Astrocyte (in vitro differentiated cells and primary cell): ENCODE results near the gene CYBA. TPM values are rescaled to one million over a fixed set of nuclear protein-coding genes. Genes with fewer than 3 reads are reported as not detected.

Experiments used
- DNase-seq: peaks from one replicate; pipeline ENCODE4 v3.0.0-alpha.2; 2010; ENCODE audit warnings: low read depth
- FAIRE-seq: peaks from 2 replicates; lab custom pipeline; 2011; peaks lifted over from hg19 to GRCh38; lab: Jason Lieb, UNC
- H2AFZ ChIP-seq: 2 replicates; pipeline ENCODE4 v1.6.0; 2012; ENCODE audit warnings: low read depth, low read length, inconsistent platforms
- H3K27ac ChIP-seq: 2 replicates; pipeline ENCODE4 v1.5.1; 2011; ENCODE audit warnings: low read depth, low read length, inconsistent platforms
- H3K27me3 ChIP-seq: 2 replicates; pipeline ENCODE4 v1.6.0; 2011; ENCODE audit warnings: low read length, inconsistent platforms; ENCODE audit not compliant: insufficient read depth
- H3K36me3 ChIP-seq: 2 replicates; pipeline ENCODE4 v1.5.1; 2011; ENCODE audit warnings: low read length, inconsistent platforms; ENCODE audit not compliant: insufficient read depth
- H3K4me1 ChIP-seq: 2 replicates; pipeline ENCODE4 v1.5.1; 2011; ENCODE audit warnings: low read length, inconsistent platforms; ENCODE audit not compliant: insufficient read depth
- H3K4me2 ChIP-seq: 2 replicates; pipeline ENCODE4 v1.6.0; 2012; ENCODE audit warnings: low read length, inconsistent platforms
- H3K4me3 ChIP-seq: 2 replicates; pipeline ENCODE4 v1.5.1; 2011; ENCODE audit warnings: low read depth, mild to moderate bottlenecking, low read length, inconsistent platforms; ENCODE audit not compliant: insufficient read depth
- H3K79me2 ChIP-seq: 2 replicates; pipeline ENCODE4 v1.6.0; 2012; ENCODE audit warnings: mild to moderate bottlenecking, low read length, inconsistent platforms; ENCODE audit not compliant: insufficient read depth
- H3K9ac ChIP-seq: 2 replicates; pipeline ENCODE4 v1.6.0; 2012; ENCODE audit warnings: mild to moderate bottlenecking, low read length, inconsistent platforms
- H3K9me3 ChIP-seq: 2 replicates; pipeline ENCODE4 v1.5.1; 2012; ENCODE audit warnings: low read depth, mild to moderate bottlenecking, low read length, inconsistent platforms; ENCODE audit not compliant: insufficient read depth
- H4K20me1 ChIP-seq: 2 replicates; pipeline ENCODE4 v1.6.0; 2012; ENCODE audit warnings: low read length, inconsistent platforms; ENCODE audit not compliant: insufficient read depth
- H3K27ac Mint-ChIP-seq: one replicate; pipeline ENCODE4 v1.8.0; 2021; ENCODE audit warnings: mild to moderate bottlenecking, mixed read lengths; ENCODE audit not compliant: unreplicated experiment
- H3K27me3 Mint-ChIP-seq: one replicate; pipeline ENCODE4 v1.8.0; 2021; ENCODE audit warnings: low read depth, mixed read lengths; ENCODE audit not compliant: unreplicated experiment
- H3K36me3 Mint-ChIP-seq: one replicate; pipeline ENCODE4 v1.8.0; 2021; ENCODE audit warnings: low read depth, mixed read lengths; ENCODE audit not compliant: unreplicated experiment
- H3K4me1 Mint-ChIP-seq: one replicate; pipeline ENCODE4 v1.8.0; 2021; ENCODE audit warnings: low read depth, mixed read lengths; ENCODE audit not compliant: unreplicated experiment
- H3K4me3 Mint-ChIP-seq: one replicate; pipeline ENCODE4 v1.8.0; 2021; ENCODE audit warnings: mild to moderate bottlenecking, moderate library complexity, mixed read lengths; ENCODE audit not compliant: unreplicated experiment
- H3K9me3 Mint-ChIP-seq: one replicate; pipeline ENCODE4 v1.8.0; 2021; ENCODE audit warnings: mild to moderate bottlenecking, mixed read lengths; ENCODE audit not compliant: unreplicated experiment
- CTCF ChIP-seq: IDR thresholded peaks from 2 replicates; pipeline ENCODE4 v1.5.1; 2011; ENCODE audit warnings: low read depth, mild to moderate bottlenecking, inconsistent platforms, low read length, moderate library complexity; ENCODE audit not compliant: insufficient read depth
- EZH2 ChIP-seq: IDR thresholded peaks from 2 replicates; pipeline ENCODE4 v1.6.1; 2012; ENCODE audit warnings: mild to moderate bottlenecking, low read length, inconsistent platforms; ENCODE audit not compliant: insufficient read depth
- total RNA-seq: library from RNA; stranded (reverse); gene quantifications from 2 replicates; pipeline ENCODE4 v1.2.1, GENCODE V29; 2021

CYBA gene
- total RNA-seq, 1 donor from 2014 or later: 236 TPM

- no peaks in the 10 kb centered on the region for H3K27me3 ChIP-seq
- no peak overlapping the region for H3K27ac ChIP-seq
- Mint-ChIP-seq H3K27ac (no peak overlapping the region), H3K27me3 (no peaks in the 10 kb centered on the region), H3K4me3 (no peak overlapping the region), H3K36me3 (peaks cover 1% of the 10 kb centered on the region), H3K4me1 (no peaks in the 10 kb centered on the region), H3K9me3 (no peaks in the 10 kb centered on the region)
- FAIRE-seq (no peak), DNase-seq (no peak)
- TF ChIP-seq CTCF: no peak
- TF ChIP-seq EZH2: no peak
- H3K4me2 ChIP-seq: no peak overlapping the region
- peaks cover 13% of the 10 kb centered on the region for H3K79me2 ChIP-seq
- no peaks in the 10 kb centered on the region for H3K4me1 ChIP-seq
- no peak overlapping the region for H3K9ac ChIP-seq
- peaks cover 6% of the 10 kb centered on the region for H3K36me3 ChIP-seq
- H2AFZ ChIP-seq: no peak overlapping the region
- H3K9me3 ChIP-seq: no peaks in the 10 kb centered on the region
- H3K4me3 ChIP-seq: no peak overlapping the region
- H4K20me1 ChIP-seq: peaks cover 25% of the 10 kb centered on the region
These were observed 27.0 kb downstream of the CYBA start for GRCh38 chr16:88623858-88624257.

GRCh38 chr16:88622866-88623265, 28.0 kb downstream of the CYBA start:
- Histone ChIP-seq H3K27me3 (no peaks in the 10 kb centered on the region), H3K9me3 (no peaks in the 10 kb centered on the region), H3K4me1 (no peaks in the 10 kb centered on the region), H3K4me3 (no peak overlapping the region), H3K79me2 (peaks cover 18% of the 10 kb centered on the region), H3K4me2 (no peak overlapping the region), H3K27ac (no peak overlapping the region), H3K36me3 (peaks cover 6% of the 10 kb centered on the region), H4K20me1 (peaks cover 31% of the 10 kb centered on the region), H2AFZ (no peak overlapping the region), H3K9ac (no peak overlapping the region)
- TF ChIP-seq CTCF: no peak
- no peak for TF ChIP-seq EZH2
- Mint-ChIP-seq H3K27ac (no peak overlapping the region), H3K9me3 (no peaks in the 10 kb centered on the region), H3K4me3 (no peak overlapping the region), H3K36me3 (peaks cover 2% of the 10 kb centered on the region), H3K27me3 (no peaks in the 10 kb centered on the region), H3K4me1 (no peaks in the 10 kb centered on the region)
- DNase-seq (no peak), FAIRE-seq (no peak)

GRCh38 chr16:88622125-88622524, 28.7 kb downstream of the CYBA start:
- Histone ChIP-seq H3K4me2 (no peak overlapping the region), H3K27me3 (no peaks in the 10 kb centered on the region), H3K9me3 (no peaks in the 10 kb centered on the region), H3K9ac (no peak overlapping the region), H3K36me3 (peaks cover 6% of the 10 kb centered on the region), H3K4me3 (no peak overlapping the region), H3K79me2 (peaks cover 24% of the 10 kb centered on the region), H2AFZ (no peak overlapping the region), H3K4me1 (no peaks in the 10 kb centered on the region), H3K27ac (no peak overlapping the region), H4K20me1 (peaks cover 38% of the 10 kb centered on the region)
- Mint-ChIP-seq H3K4me1 (no peaks in the 10 kb centered on the region), H3K4me3 (no peak overlapping the region), H3K9me3 (no peaks in the 10 kb centered on the region), H3K27me3 (no peaks in the 10 kb centered on the region), H3K36me3 (peaks cover 4% of the 10 kb centered on the region), H3K27ac (no peak overlapping the region)
- DNase-seq: no peak
- TF ChIP-seq CTCF (no peak), EZH2 (no peak)
- no peak for FAIRE-seq
